SK-N-SH treated with all-trans-retinoic acid at 6 μM for 48 hours (cell line): Measurements from ENCODE around the gene ARHGEF10L.

Experiments
- ATAC-seq: fragments of 200-7000 bp; cut with Tn5 transposase; 3 replicates; pipeline ENCODE4 v1.9.1; 2020; ENCODE audit warnings: mild to moderate bottlenecking, moderate library complexity
- ARNTL ChIP-seq: fragments of 450-650 bp; formaldehyde crosslinking; IDR thresholded peaks from 2 replicates; pipeline ENCODE4 v1.5.0; 2020; ENCODE audit warnings: low read depth, mild to moderate bottlenecking, moderate library complexity, borderline replicate concordance
- BACH2 ChIP-seq: fragments of 250-450 bp; sonication (Bioruptor Pico); IDR thresholded peaks from 2 replicates; pipeline ENCODE4 v1.9.0; 2021; ENCODE audit warnings: mild to moderate bottlenecking, borderline replicate concordance
- CSDC2 ChIP-seq: fragments of 250-450 bp; sonication (Bioruptor Pico); IDR thresholded peaks from 2 replicates; pipeline ENCODE4 v1.5.0; 2020; ENCODE audit warnings: mild to moderate bottlenecking, moderate library complexity
- ESRRG ChIP-seq: fragments of 250-450 bp; sonication (Bioruptor Pico); IDR thresholded peaks from 2 replicates; pipeline ENCODE4 v1.6.1; 2021; ENCODE audit warnings: mild to moderate bottlenecking
- GLIS3 ChIP-seq: fragments of 250-450 bp; sonication (Bioruptor Pico); IDR thresholded peaks from 2 replicates; pipeline ENCODE4 v1.5.0; 2020; ENCODE audit warnings: mild to moderate bottlenecking, moderate library complexity
- ISL1 ChIP-seq: fragments of 250-450 bp; sonication (Bioruptor Pico); IDR thresholded peaks from 2 replicates; pipeline ENCODE4 v2.1.2; 2022; ENCODE audit warnings: mild to moderate bottlenecking, moderate library complexity
- OSR1 ChIP-seq: fragments of 250-450 bp; sonication (Bioruptor Pico); IDR thresholded peaks from 2 replicates; pipeline ENCODE4 v1.8.0; 2022; ENCODE audit warnings: moderate library complexity, mild to moderate bottlenecking, inconsistent platforms
- PATZ1 ChIP-seq: fragments of 250-450 bp; sonication (Bioruptor Pico); IDR thresholded peaks from 2 replicates; pipeline ENCODE4 v1.8.0; 2020; ENCODE audit warnings: mild to moderate bottlenecking, moderate library complexity, borderline replicate concordance
- POU6F1 ChIP-seq: fragments of 250-450 bp; sonication (Bioruptor Pico); IDR thresholded peaks from 2 replicates; pipeline ENCODE4 v1.8.0; 2021; ENCODE audit warnings: low read depth, mild to moderate bottlenecking, moderate library complexity, borderline replicate concordance
- PPARA ChIP-seq: fragments of 250-450 bp; sonication (Bioruptor Pico); IDR thresholded peaks from 2 replicates; pipeline ENCODE4 v1.5.0; 2020; ENCODE audit warnings: mild to moderate bottlenecking, borderline replicate concordance
- SNAI2 ChIP-seq: fragments of 250-450 bp; sonication (Bioruptor Pico); IDR thresholded peaks from 2 replicates; pipeline ENCODE4 v1.5.0; 2020; ENCODE audit warnings: mild to moderate bottlenecking, moderate library complexity
- TCF4 ChIP-seq: fragments of 250-450 bp; sonication (Bioruptor Pico); IDR thresholded peaks from 2 replicates; pipeline ENCODE4 v1.8.0; 2021; ENCODE audit warnings: mild to moderate bottlenecking, moderate library complexity, borderline replicate concordance
- ZC3H10 ChIP-seq: fragments of 250-450 bp; sonication (Bioruptor Pico); IDR thresholded peaks from 2 replicates; pipeline ENCODE4 v1.5.1; 2021; ENCODE audit warnings: mild to moderate bottlenecking, moderate library complexity
- ZFP3 ChIP-seq: fragments of 250-450 bp; sonication (Bioruptor Pico); IDR thresholded peaks from 2 replicates; pipeline ENCODE4 v1.5.0; 2020; ENCODE audit warnings: mild to moderate bottlenecking, moderate library complexity
- ZFP30 ChIP-seq: fragments of 450-650 bp; formaldehyde crosslinking; IDR thresholded peaks from 2 replicates; pipeline ENCODE4 v1.5.0; 2022; ENCODE audit warnings: mild to moderate bottlenecking, moderate library complexity
- ZNF565 ChIP-seq: fragments of 450-650 bp; formaldehyde crosslinking; conservative IDR thresholded peaks from 2 replicates; pipeline ENCODE4 v1.5.0; 2020; ENCODE audit warnings: low read depth, mild to moderate bottlenecking, moderate library complexity
- TF ChIP-seq, protein P1 (sequence below): fragments of 250-450 bp; sonication (Bioruptor Pico); IDR thresholded peaks from 2 replicates; pipeline ENCODE4 v1.5.0; 2020; ENCODE audit warnings: mild to moderate bottlenecking, moderate library complexity
- TF ChIP-seq, protein P2 (sequence below): fragments of 250-450 bp; sonication (Bioruptor Pico); IDR thresholded peaks from 2 replicates; pipeline ENCODE4 v1.5.1; 2020; ENCODE audit warnings: low read depth, mild to moderate bottlenecking, moderate library complexity

ARHGEF10L gene

GRCh38 chr1:17719874-17720273 is 180.4 kb downstream of the ARHGEF10L start:
- no peak for ATAC-seq
- TF ChIP-seq CSDC2 (CRISPR knock-in tag), result no peak
- no peak for TF ChIP-seq SNAI2
- no peak for TF ChIP-seq PPARA

DNA sequence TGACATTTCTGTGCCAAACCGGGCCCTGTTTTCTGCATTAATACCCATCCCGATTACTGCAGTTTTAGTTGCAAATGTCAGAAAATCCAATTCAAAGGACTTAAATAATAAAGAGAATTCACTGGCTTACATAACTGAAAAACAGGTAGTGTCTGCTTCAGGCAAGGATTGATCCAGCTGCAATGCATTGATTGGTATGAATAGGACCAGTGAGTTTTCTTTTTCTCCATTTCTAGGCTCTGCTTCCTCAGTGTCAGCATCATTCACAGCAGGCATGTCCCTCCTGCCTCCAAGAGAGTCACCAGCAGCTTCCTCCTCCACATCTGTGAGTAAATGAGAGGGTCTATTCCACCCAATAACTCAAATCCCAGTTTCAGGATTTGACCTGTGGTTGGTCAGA is 181.9 kb downstream of the ARHGEF10L start:
- TF ChIP-seq ZNF565 (no peak), ESRRG (CRISPR knock-in tag) (no peak), ARNTL (no peak), GLIS3 (CRISPR knock-in tag) (no peak)
- TF ChIP-seq, protein P1, sequence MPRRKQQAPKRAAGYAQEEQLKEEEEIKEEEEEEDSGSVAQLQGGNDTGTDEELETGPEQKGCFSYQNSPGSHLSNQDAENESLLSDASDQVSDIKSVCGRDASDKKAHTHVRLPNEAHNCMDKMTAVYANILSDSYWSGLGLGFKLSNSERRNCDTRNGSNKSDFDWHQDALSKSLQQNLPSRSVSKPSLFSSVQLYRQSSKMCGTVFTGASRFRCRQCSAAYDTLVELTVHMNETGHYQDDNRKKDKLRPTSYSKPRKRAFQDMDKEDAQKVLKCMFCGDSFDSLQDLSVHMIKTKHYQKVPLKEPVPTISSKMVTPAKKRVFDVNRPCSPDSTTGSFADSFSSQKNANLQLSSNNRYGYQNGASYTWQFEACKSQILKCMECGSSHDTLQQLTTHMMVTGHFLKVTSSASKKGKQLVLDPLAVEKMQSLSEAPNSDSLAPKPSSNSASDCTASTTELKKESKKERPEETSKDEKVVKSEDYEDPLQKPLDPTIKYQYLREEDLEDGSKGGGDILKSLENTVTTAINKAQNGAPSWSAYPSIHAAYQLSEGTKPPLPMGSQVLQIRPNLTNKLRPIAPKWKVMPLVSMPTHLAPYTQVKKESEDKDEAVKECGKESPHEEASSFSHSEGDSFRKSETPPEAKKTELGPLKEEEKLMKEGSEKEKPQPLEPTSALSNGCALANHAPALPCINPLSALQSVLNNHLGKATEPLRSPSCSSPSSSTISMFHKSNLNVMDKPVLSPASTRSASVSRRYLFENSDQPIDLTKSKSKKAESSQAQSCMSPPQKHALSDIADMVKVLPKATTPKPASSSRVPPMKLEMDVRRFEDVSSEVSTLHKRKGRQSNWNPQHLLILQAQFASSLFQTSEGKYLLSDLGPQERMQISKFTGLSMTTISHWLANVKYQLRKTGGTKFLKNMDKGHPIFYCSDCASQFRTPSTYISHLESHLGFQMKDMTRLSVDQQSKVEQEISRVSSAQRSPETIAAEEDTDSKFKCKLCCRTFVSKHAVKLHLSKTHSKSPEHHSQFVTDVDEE, result no peak
- ATAC-seq, result no peak

DNA sequence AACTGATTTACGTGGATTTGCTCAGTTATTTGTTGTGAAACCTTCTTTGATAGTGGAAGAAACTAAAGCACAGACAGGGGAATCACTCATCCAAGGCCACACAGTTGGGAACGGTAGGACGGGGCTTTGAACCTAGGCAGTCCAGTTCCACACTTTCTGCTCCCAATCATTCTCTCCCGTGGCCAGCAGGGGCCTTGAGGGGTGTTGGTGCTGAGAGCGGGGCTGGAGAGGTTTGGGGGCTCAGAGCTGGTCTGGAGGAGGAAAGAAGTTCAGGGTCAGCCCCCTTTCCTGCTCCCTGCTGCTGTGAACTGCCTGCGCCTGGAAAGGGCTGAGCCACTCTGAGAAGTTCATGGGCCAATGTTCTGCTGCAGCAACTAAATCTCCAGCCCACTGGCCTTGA is 184.2 kb downstream of the ARHGEF10L start:
- TF ChIP-seq OSR1 (CRISPR knock-in tag) (no peak), TCF4 (CRISPR knock-in tag) (no peak), ZNF565 (no peak), ESRRG (CRISPR knock-in tag) (no peak), ZC3H10 (CRISPR knock-in tag) (no peak), ARNTL (no peak), POU6F1 (no peak)
- TF ChIP-seq, protein P1, result no peak
- ATAC-seq, result no peak; the same call in 1 of the 3 replicates

DNA sequence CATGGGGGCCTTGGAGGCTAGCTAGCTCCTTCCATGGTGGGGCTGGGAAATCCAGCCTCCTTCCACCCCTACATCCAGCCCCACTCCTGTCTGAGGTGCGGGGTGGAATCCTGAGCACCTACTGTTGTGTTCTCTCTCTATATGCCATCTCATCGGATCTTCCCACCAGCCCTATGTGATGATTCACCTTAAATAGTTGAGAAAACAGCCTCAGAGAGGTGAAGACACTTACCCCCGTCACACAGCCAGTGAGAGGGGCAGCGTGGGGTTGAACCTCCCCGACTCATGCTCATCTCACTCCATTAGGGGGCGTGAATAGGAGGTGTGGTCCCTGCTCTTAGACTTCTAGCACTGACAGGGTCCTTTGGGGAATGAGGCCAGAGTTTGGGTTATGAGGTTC is 184.7 kb downstream of the ARHGEF10L start:
- TF ChIP-seq ZFP3 (CRISPR knock-in tag) (no peak), ESRRG (CRISPR knock-in tag) (no peak), ARNTL (no peak)
- no peak for ATAC-seq

GRCh38 chr1:17725084-17725719 is 185.7 kb downstream of the ARHGEF10L start:
- ATAC-seq, result no peak
- TF ChIP-seq SNAI2, result no peak
- TF ChIP-seq PPARA, result no peak
- no peak for TF ChIP-seq PATZ1 (CRISPR knock-in tag)
- no peak for TF ChIP-seq ISL1
- TF ChIP-seq ZFP3 (CRISPR knock-in tag), result no peak
- TF ChIP-seq POU6F1, result no peak
- TF ChIP-seq, protein P2, sequence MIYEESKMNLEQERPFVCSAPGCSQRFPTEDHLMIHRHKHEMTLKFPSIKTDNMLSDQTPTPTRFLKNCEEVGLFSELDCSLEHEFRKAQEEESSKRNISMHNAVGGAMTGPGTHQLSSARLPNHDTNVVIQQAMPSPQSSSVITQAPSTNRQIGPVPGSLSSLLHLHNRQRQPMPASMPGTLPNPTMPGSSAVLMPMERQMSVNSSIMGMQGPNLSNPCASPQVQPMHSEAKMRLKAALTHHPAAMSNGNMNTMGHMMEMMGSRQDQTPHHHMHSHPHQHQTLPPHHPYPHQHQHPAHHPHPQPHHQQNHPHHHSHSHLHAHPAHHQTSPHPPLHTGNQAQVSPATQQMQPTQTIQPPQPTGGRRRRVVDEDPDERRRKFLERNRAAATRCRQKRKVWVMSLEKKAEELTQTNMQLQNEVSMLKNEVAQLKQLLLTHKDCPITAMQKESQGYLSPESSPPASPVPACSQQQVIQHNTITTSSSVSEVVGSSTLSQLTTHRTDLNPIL (CRISPR knock-in tag), result no peak
- TF ChIP-seq BACH2 (CRISPR knock-in tag), result no peak
- no peak for TF ChIP-seq OSR1 (CRISPR knock-in tag)
- TF ChIP-seq ZFP30, result no peak
- TF ChIP-seq CSDC2 (CRISPR knock-in tag), result no peak
- no peak for TF ChIP-seq TCF4 (CRISPR knock-in tag)
